ENCODE data around the gene FRMD8. TPM values are rescaled to one million over a fixed set of nuclear protein-coding genes. Genes with fewer than 3 reads are reported as not detected.
"Not testable (repeated sequence)": the region's sequence is repeated elsewhere in the genome, so short reads cannot be mapped to it uniquely, and the experiment has no call there.

The FRMD8 gene
- total RNA-seq, 1 experiment from 2014 or later = 24.8 TPM

- in situ Hi-C loops (cut with HindIII; ENCODE audit: low pct_unique_long_range_greater_than_20kb, low sequenced_read_pairs) = no loop called here
- no peak for DNase-seq (ENCODE audit: low read depth)
These were observed 16.4 kb downstream of the FRMD8 start for GRCh38 chr11:65402790-65403189.

- in situ Hi-C loops (cut with HindIII; ENCODE audit: low pct_unique_long_range_greater_than_20kb, low sequenced_read_pairs) = no loop called here
- no peak for DNase-seq (ENCODE audit: low read depth)
These were observed 17.2 kb downstream of the FRMD8 start for GRCh38 chr11:65403607-65404121.

GRCh38 chr11:65404210-65404609, 17.8 kb downstream of the FRMD8 start:
- in situ Hi-C loops (cut with HindIII; ENCODE audit: low pct_unique_long_range_greater_than_20kb, low sequenced_read_pairs) = no loop called here
- DNase-seq (ENCODE audit: low read depth) = no peak

- in situ Hi-C loops (cut with HindIII; ENCODE audit: low pct_unique_long_range_greater_than_20kb, low sequenced_read_pairs) = no loop called here
- no peak for DNase-seq (ENCODE audit: low read depth)
These were observed 18.4 kb downstream of the FRMD8 start for GRCh38 chr11:65404638-65405339.

GRCh38 chr11:65410936-65411680, 24.7 kb downstream of the FRMD8 start:
- in situ Hi-C loops (cut with HindIII; ENCODE audit: low pct_unique_long_range_greater_than_20kb, low sequenced_read_pairs) = no loop called here
- no peak for DNase-seq (ENCODE audit: low read depth)

- in situ Hi-C loops (cut with HindIII; ENCODE audit: low pct_unique_long_range_greater_than_20kb, low sequenced_read_pairs) = no loop called here
- no peak for DNase-seq (ENCODE audit: low read depth)
These were observed 25.2 kb downstream of the FRMD8 start for GRCh38 chr11:65411681-65412070.

- DNase-seq (ENCODE audit: low read depth) = no peak
- in situ Hi-C loops (cut with HindIII; ENCODE audit: low pct_unique_long_range_greater_than_20kb, low sequenced_read_pairs) = no loop called here
These were observed 26.0 kb downstream of the FRMD8 start for GRCh38 chr11:65412271-65413076.

- DNase-seq (ENCODE audit: low read depth) = not testable (repeated sequence)
These were observed 26.7 kb downstream of the FRMD8 start for GRCh38 chr11:65413077-65413664.

GRCh38 chr11:65414776-65415498, 28.5 kb downstream of the FRMD8 start:
- no peak for DNase-seq (ENCODE audit: low read depth)
- in situ Hi-C loops (cut with HindIII; ENCODE audit: low pct_unique_long_range_greater_than_20kb, low sequenced_read_pairs) = no loop called here

More at GRCh38 chr11:65413077-65413664, 26.7 kb downstream of the FRMD8 start:
- in situ Hi-C loops (cut with HindIII; ENCODE audit: low pct_unique_long_range_greater_than_20kb, low sequenced_read_pairs) = not testable (repeated sequence)

GRCh38 chr11:65415499-65416340, 29.3 kb downstream of the FRMD8 start:
- no peak for DNase-seq (ENCODE audit: low read depth)
- in situ Hi-C loops (cut with HindIII; ENCODE audit: low pct_unique_long_range_greater_than_20kb, low sequenced_read_pairs) = no loop called here

- DNase-seq (ENCODE audit: low read depth) = peak; percentile 74
- in situ Hi-C loops (cut with HindIII; ENCODE audit: low pct_unique_long_range_greater_than_20kb, low sequenced_read_pairs) = no loop called here
These were observed 29.9 kb downstream of the FRMD8 start for GRCh38 chr11:65416341-65416824.

GRCh38 chr11:65416841-65417701, 30.6 kb downstream of the FRMD8 start:
- in situ Hi-C loops (cut with HindIII; ENCODE audit: low pct_unique_long_range_greater_than_20kb, low sequenced_read_pairs) = no loop called here
- peak; percentile 25 for DNase-seq (ENCODE audit: low read depth)

- DNase-seq (ENCODE audit: low read depth) = no peak
- in situ Hi-C loops (cut with HindIII; ENCODE audit: low pct_unique_long_range_greater_than_20kb, low sequenced_read_pairs) = no loop called here
These were observed 31.4 kb downstream of the FRMD8 start for GRCh38 chr11:65417702-65418430.

- no peak for DNase-seq (ENCODE audit: low read depth)
- in situ Hi-C loops (cut with HindIII; ENCODE audit: low pct_unique_long_range_greater_than_20kb, low sequenced_read_pairs) = no loop called here
These were observed 31.9 kb downstream of the FRMD8 start for GRCh38 chr11:65418431-65418680.

GRCh38 chr11:65418681-65419459, 32.4 kb downstream of the FRMD8 start:
- in situ Hi-C loops (cut with HindIII; ENCODE audit: low pct_unique_long_range_greater_than_20kb, low sequenced_read_pairs) = no loop called here

More at GRCh38 chr11:65418681-65419459, 32.4 kb downstream of the FRMD8 start:
- DNase-seq (ENCODE audit: low read depth) = peak; percentile 99

All from Caki2 (cell line).